Spleen (tissue), 11 donors: Measurements from ENCODE around the gene DMD. TPM values are rescaled to one million over a fixed set of nuclear protein-coding genes. Genes with fewer than 3 reads are reported as not detected.

Experiments used
- DNase-seq: peaks from one replicate; pipeline ENCODE4 v3.0.0-alpha.2; 2020
- H3K27ac ChIP-seq, 8 donors: fragments of 200-600 bp; sonication (generic) in 7 of 8; 1 replicate in 4 of 8; 2 replicates in 4 of 8; pipeline versions ENCODE4 v1.5.0 to v1.8.0; 2016 to 2021; ENCODE audit warnings: inconsistent platforms in 4 of 8, mild to moderate bottlenecking in 4 of 8, moderate library complexity in 1 of 8
- H3K27me3 ChIP-seq, 7 donors: fragments of 200-600 bp; sonication (generic) in 6 of 7; replicated peaks in 1 of 7; 1 replicate in 4 of 7; 2 replicates in 3 of 7; pipeline versions ENCODE4 v1.5.0 to v1.8.0; 2016 to 2021; ENCODE audit warnings: inconsistent platforms in 3 of 7, mild to moderate bottlenecking in 1 of 7
- H3K36me3 ChIP-seq, 6 donors: fragments of 200-600 bp; sonication (generic) in 5 of 6; 1 replicate in 4 of 6; 2 replicates in 2 of 6; pipeline versions ENCODE4 v1.5.0 to v1.8.0; 2016 to 2021; ENCODE audit warnings: inconsistent platforms in 2 of 6
- H3K4me1 ChIP-seq, 6 donors: fragments of 200-600 bp; sonication (generic) in 5 of 6; 1 replicate in 3 of 6; 2 replicates in 3 of 6; pipeline versions ENCODE4 v1.5.0 to v1.8.0; 2016 to 2021; ENCODE audit warnings: inconsistent platforms in 3 of 6
- H3K4me3 ChIP-seq, 8 donors: fragments of 200-600 bp; sonication (generic) in 7 of 8; 1 replicate in 4 of 8; 2 replicates in 4 of 8; pipeline versions ENCODE4 v1.5.0 to v1.8.0; 2016 to 2021; ENCODE audit warnings: inconsistent platforms in 4 of 8, mild to moderate bottlenecking in 4 of 8, moderate library complexity in 2 of 8
- H3K9me3 ChIP-seq, 8 donors: fragments of 200-600 bp; sonication (generic) in 7 of 8; 1 replicate in 4 of 8; 2 replicates in 4 of 8; pipeline versions ENCODE4 v1.5.0 to v1.8.0; 2016 to 2021; ENCODE audit warnings: inconsistent platforms in 4 of 8
- POLR2A ChIP-seq, 3 donors: fragments of 450-650 bp; IDR thresholded peaks; one replicate each; pipeline ENCODE4 v1.5.1; 2017; ENCODE audit warnings: antibody characterized with exemption in 3 of 3, mild to moderate bottlenecking in 1 of 3
- POLR2AphosphoS5 ChIP-seq, 3 donors: sonication (generic); formaldehyde crosslinking; IDR thresholded peaks; one replicate each; pipeline ENCODE4 v1.5.1; 2017; ENCODE audit warnings: antibody characterized with exemption in 3 of 3
- WGBS, 5 donors: extraction: QIAGEN DNeasy Blood & Tissue Kit in 3 of 5; methylation state at CpG; one replicate each; pipeline versions ENCODE4 v1.1.5 to v1.1.7; 2013 to 2018; 5-methylcytosine and 5-hydroxymethylcytosine counted together
- intact Hi-C: fragments of 100-400 bp; cut with DNase I; formaldehyde crosslinking; loops from one replicate; pipeline ENCODE4 v1.15.0; 2023; ENCODE audit warnings: low total_unique reads
- polyA plus RNA-seq, 3 donors: library from polyadenylated mRNA; stranded (reverse); fragments of 200-250 nt; gene quantifications; one replicate each; pipeline ENCODE4 v1.2.1, GENCODE V29; 2013
- total RNA-seq, 7 donors: library from RNA; depleted of rRNA in 3 of 7; stranded (reverse); fragments of >200 nt in 3 of 7; fragmentation: NEBNext Ultra II Directional in 4 of 7; extraction: Animal tissue kit (Norgen Biotek cat#: 25700) in 4 of 7; gene quantifications; one replicate each; pipeline versions ENCODE4 v1.1.0 to v1.2.1, GENCODE V29; 2016 to 2021
- TF ChIP-seq, protein P1 (sequence below), 11 experiments: fragments of 200-600 bp in 7 of 11; fragments of 450-650 bp in 4 of 11; sonication (generic) in 4 of 11; IDR thresholded peaks in 8 of 11; conservative IDR thresholded peaks in 3 of 11; 1 replicate in 7 of 11; 2 replicates in 4 of 11; pipeline versions ENCODE4 v1.4.0 to v1.8.0; 2016 to 2021; ENCODE audit warnings: antibody characterized with exemption in 11 of 11, inconsistent platforms in 4 of 11, mild to moderate bottlenecking in 1 of 11
- donor health status: healthy with polysubstance abuse.
- donor health status: DM: no; HTN: no; CAD: no; lungs with moderate emphysema.
- donor health status: DM: no; HTN: no; CAD: no.
- donor health status: Bipolar disorder and iron deficiency.
- donor health status: healthy.
- donor health status: DM: no; HTN: no; CAD: no.
- donor health status: DM: yes; HTN: yes; CAD: no.

DMD gene
- total and polyA plus RNA-seq, 10 donors, result 1.3 to 11.3 (median 4.4) TPM

DNA sequence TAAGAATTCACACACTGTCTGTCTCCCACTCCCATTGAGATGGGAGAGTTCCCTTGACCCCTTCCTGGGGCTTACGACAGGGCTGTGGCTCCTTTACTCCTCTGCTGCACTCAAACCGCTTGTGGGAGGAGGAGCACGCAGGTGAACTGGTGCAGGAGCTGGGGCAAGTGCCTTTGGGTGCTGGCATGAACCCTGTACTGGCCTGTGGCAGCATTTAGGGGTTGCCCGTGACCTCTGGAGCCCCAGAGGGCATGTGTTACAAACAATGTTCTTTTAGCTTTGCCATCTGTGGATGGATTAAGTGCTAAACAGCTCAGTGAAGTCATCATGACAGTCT lies 2117.7 kb downstream of the DMD start:
- 69 to 90% (median 86%) methylated on average over 3 to 4 of the region's 4 CpGs for WGBS, 5 donors
- H3K27ac ChIP-seq, result no peak overlapping the region
- H3K27me3 ChIP-seq, result no peaks in the 10 kb centered on the region
- no peaks in the 10 kb centered on the region for H3K4me1 ChIP-seq
- intact Hi-C loops, result no loop called here
- DNase-seq, result no peak
- H3K4me3 ChIP-seq, result no peak overlapping the region
- peaks cover 0 to 6% (median 0%) of the 10 kb centered on the region in 8 donors for H3K9me3 ChIP-seq
- H3K36me3 ChIP-seq, result no peaks in the 10 kb centered on the region
- TF ChIP-seq POLR2AphosphoS5 (IDR thresholded peaks at IDR 0.05), result no peak
- TF ChIP-seq, protein P1, sequence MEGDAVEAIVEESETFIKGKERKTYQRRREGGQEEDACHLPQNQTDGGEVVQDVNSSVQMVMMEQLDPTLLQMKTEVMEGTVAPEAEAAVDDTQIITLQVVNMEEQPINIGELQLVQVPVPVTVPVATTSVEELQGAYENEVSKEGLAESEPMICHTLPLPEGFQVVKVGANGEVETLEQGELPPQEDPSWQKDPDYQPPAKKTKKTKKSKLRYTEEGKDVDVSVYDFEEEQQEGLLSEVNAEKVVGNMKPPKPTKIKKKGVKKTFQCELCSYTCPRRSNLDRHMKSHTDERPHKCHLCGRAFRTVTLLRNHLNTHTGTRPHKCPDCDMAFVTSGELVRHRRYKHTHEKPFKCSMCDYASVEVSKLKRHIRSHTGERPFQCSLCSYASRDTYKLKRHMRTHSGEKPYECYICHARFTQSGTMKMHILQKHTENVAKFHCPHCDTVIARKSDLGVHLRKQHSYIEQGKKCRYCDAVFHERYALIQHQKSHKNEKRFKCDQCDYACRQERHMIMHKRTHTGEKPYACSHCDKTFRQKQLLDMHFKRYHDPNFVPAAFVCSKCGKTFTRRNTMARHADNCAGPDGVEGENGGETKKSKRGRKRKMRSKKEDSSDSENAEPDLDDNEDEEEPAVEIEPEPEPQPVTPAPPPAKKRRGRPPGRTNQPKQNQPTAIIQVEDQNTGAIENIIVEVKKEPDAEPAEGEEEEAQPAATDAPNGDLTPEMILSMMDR (IDR thresholded peaks at IDR 0.05 in 8 of 11, conservative IDR thresholded peaks at IDR 0.05 in 3 of 11), result no peak
- TF ChIP-seq POLR2A (IDR thresholded peaks at IDR 0.05), result no peak

DNA sequence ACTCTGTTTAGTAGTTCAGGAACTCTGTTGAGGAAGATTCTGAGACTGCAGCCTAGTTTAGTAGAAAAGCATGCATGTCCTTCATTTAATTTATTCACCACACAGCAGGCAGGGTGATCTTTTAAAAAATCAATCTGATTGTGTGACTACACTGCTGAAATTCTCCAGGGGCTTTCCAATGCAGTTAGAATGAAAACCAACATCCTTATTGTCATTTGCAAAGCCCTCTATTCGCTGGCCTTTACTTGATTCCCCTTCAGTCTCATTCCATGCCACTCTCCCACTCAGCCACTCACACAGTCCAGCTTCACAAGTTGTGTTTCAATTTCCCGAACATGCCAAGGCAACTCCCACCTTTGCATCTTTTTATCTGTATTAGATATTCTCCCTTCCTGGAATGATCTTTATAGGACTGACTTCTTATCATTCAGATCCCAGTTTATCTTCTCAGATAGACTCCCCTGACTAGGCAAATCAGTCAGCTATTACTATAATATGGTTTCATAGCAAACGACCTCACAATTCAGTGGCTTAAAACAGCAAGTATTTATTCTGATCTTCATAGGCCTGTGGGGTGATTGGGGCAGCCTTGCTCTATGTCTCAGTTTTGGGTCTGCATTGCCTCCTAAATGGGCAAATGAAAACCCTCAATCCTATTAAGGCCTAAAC lies 2118.2 kb downstream of the DMD start:
- WGBS, 5 donors, result 37 to 78% (median 61%) methylated on average over 3 of the region's 3 CpGs
- DNase-seq, result no peak
- H3K36me3 ChIP-seq, result no peaks in the 10 kb centered on the region
- intact Hi-C loops, result no loop called here
- TF ChIP-seq POLR2AphosphoS5 (IDR thresholded peaks at IDR 0.05), result no peak
- TF ChIP-seq, protein P1 (IDR thresholded peaks at IDR 0.05 in 8 of 11, conservative IDR thresholded peaks at IDR 0.05 in 3 of 11), result no peak
- TF ChIP-seq POLR2A (IDR thresholded peaks at IDR 0.05), result no peak
- no peak overlapping the region for H3K4me3 ChIP-seq
- no peaks in the 10 kb centered on the region for H3K4me1 ChIP-seq
- no peak overlapping the region for H3K27ac ChIP-seq
- H3K27me3 ChIP-seq, result no peaks in the 10 kb centered on the region
- peaks cover 0 to 6% (median 0%) of the 10 kb centered on the region in 8 donors for H3K9me3 ChIP-seq

- no peak for DNase-seq
- H3K4me3 ChIP-seq, result no peak overlapping the region
- H3K27me3 ChIP-seq, result no peaks in the 10 kb centered on the region
- no peaks in the 10 kb centered on the region for H3K4me1 ChIP-seq
- peaks cover 0 to 6% (median 0%) of the 10 kb centered on the region in 8 donors for H3K9me3 ChIP-seq
- no peaks in the 10 kb centered on the region for H3K36me3 ChIP-seq
- WGBS, 5 donors, result 49 to 61% (median 57%) methylated on average over 3 of the region's 3 CpGs
- H3K27ac ChIP-seq, result no peak overlapping the region
- intact Hi-C loops, result no loop called here
- TF ChIP-seq POLR2AphosphoS5 (IDR thresholded peaks at IDR 0.05) (no peak), POLR2A (IDR thresholded peaks at IDR 0.05) (no peak)
- TF ChIP-seq, protein P1 (IDR thresholded peaks at IDR 0.05 in 8 of 11, conservative IDR thresholded peaks at IDR 0.05 in 3 of 11), result no peak
Measured at GRCh38 chrX:31092476-31092875, 2118.9 kb downstream of the DMD start.

DNA sequence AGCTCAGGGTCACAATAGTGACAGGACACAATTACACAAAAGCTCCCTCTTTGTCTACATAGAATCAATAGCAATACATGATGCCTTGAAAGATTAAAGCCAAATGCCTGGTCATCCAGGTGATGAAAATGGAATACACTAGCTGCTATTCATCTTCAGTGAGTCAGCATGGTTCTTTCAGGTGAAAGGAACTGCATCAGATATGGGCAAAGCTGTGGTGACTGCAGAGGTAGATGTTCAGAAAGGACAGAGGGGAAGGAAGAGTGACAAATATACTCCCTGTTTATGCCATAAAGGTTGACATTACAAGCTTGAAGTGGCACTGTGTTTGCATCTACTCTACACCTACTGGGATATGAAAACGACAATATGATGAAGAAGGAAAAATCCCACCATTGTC lies 2119.5 kb downstream of the DMD start:
- 54 to 100% (median 68%) methylated on average over 1 of the region's 1 CpG for WGBS, 5 donors
- DNase-seq, result no peak
- Histone ChIP-seq H3K9me3 (peaks cover 0 to 6% (median 0%) of the 10 kb centered on the region in 8 donors), H3K27ac (no peak overlapping the region), H3K27me3 (no peaks in the 10 kb centered on the region), H3K4me3 (no peak overlapping the region), H3K4me1 (no peaks in the 10 kb centered on the region), H3K36me3 (no peaks in the 10 kb centered on the region)
- no peak for TF ChIP-seq POLR2AphosphoS5 (IDR thresholded peaks at IDR 0.05)
- TF ChIP-seq POLR2A (IDR thresholded peaks at IDR 0.05), result no peak
- TF ChIP-seq, protein P1 (IDR thresholded peaks at IDR 0.05 in 8 of 11, conservative IDR thresholded peaks at IDR 0.05 in 3 of 11), result no peak
- intact Hi-C loops, result no loop called here
